Measurements from ENCODE around the gene CPNE4.

DNA sequence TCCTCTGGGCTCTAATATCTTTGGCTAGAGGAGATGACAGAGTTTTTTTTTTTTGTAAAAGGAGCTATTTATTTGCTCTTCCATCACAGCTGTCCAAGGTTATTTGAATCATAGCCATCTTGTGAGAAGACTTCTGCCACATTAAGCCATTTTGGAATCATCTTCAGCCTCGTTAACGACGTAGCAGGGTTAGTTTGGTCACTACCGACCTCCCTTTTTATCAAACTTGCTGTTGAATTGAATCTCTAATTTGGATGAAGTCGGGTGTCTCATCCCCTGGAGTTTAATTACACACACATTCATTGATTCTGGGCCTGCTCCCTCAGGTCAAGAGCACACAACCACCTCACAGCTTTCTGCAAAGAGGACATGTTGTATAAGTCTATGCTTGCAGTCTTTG lies 238.7 kb downstream of the CPNE4 start:
- TF ChIP-seq POLR2A (IDR thresholded peaks at IDR 0.05), result no peak
- TF ChIP-seq, protein P1, sequence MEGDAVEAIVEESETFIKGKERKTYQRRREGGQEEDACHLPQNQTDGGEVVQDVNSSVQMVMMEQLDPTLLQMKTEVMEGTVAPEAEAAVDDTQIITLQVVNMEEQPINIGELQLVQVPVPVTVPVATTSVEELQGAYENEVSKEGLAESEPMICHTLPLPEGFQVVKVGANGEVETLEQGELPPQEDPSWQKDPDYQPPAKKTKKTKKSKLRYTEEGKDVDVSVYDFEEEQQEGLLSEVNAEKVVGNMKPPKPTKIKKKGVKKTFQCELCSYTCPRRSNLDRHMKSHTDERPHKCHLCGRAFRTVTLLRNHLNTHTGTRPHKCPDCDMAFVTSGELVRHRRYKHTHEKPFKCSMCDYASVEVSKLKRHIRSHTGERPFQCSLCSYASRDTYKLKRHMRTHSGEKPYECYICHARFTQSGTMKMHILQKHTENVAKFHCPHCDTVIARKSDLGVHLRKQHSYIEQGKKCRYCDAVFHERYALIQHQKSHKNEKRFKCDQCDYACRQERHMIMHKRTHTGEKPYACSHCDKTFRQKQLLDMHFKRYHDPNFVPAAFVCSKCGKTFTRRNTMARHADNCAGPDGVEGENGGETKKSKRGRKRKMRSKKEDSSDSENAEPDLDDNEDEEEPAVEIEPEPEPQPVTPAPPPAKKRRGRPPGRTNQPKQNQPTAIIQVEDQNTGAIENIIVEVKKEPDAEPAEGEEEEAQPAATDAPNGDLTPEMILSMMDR (IDR thresholded peaks at IDR 0.05), result no peak

All from body of pancreas (tissue), 4 donors.